Measurements from ENCODE around the gene PRKCA.
A peak's percentile ranks its signal among the peaks of the same experiment; 100 is the strongest.

PRKCA gene

DNA sequence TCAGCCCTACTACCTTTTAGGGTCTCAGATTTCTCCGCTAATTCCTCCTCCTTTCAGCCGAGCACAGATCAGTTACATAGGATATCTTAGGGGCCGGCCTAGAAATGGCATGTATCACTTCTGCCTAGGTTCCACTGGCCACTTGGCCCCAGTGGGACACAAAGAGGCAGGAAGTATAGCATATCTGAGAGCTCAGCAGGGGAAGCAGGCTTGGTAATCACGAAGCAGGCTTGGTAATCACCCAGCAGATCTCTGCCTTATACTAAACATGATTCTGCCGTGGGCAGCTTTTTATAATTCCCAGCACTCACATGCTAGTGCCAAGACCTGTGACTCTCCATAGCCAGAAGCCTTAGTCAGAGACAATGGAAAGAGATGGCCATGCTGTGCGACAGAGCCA lies 472.9 kb downstream of the PRKCA start:
- peaks cover 1% of the 10 kb centered on the region for H3K9me3 ChIP-seq (ENCODE audit: insufficient read depth, low read depth, low read length)
- no peak overlapping the region for H3K27ac ChIP-seq (ENCODE audit: low read depth, low read length)
- H2BK12ac ChIP-seq (ENCODE audit: low read length): no peak overlapping the region
- no peaks in the 10 kb centered on the region for H3K27me3 ChIP-seq (ENCODE audit: insufficient read depth, low read length)
- H3K14ac ChIP-seq (ENCODE audit: low read length): no peak overlapping the region
- H2BK5ac ChIP-seq (ENCODE audit: low read depth, low read length, poor library complexity): no peak overlapping the region
- H3K4me3 ChIP-seq (ENCODE audit: low read depth, low read length): no peak overlapping the region
- peaks cover 1 to 4% of the 10 kb centered on the region in 2 experiments for H3K4me1 ChIP-seq (ENCODE audit: control insufficient read depth in 1 of 2, insufficient read depth in 2 of 2, low read length in 2 of 2)
- no peak overlapping the region for H2AFZ ChIP-seq (ENCODE audit: insufficient read depth, low read length, poor library complexity)
- WGBS (ENCODE audit: extremely low coverage, insufficient coverage, insufficient read length): no CpG with 5 or more reads among the region's 6 CpGs
- no peak overlapping the region for H3K9ac ChIP-seq (ENCODE audit: low read length)
- no peak overlapping the region for H2AK5ac ChIP-seq (ENCODE audit: low read length)
- H3K23ac ChIP-seq (ENCODE audit: low read length): no peak overlapping the region
- H2BK120ac ChIP-seq (ENCODE audit: insufficient read depth, low read length, poor library complexity): no peak overlapping the region
- H4K8ac ChIP-seq (ENCODE audit: low read depth, low read length): no peak overlapping the region
- H4K91ac ChIP-seq (ENCODE audit: low read depth, low read length): no peak overlapping the region
- H3K18ac ChIP-seq (ENCODE audit: low read length): no peak overlapping the region
- no peaks in the 10 kb centered on the region for H3K79me2 ChIP-seq (ENCODE audit: control insufficient read depth, insufficient read depth, low read length, poor library complexity)
- H3K36me3 ChIP-seq (ENCODE audit: control insufficient read depth in 1 of 2, insufficient read depth in 2 of 2, low read length in 2 of 2): no peaks in the 10 kb centered on the region
- DNase-seq: no peak
- H3K79me1 ChIP-seq (ENCODE audit: low read length): no peaks in the 10 kb centered on the region
- no peak overlapping the region for H3K4ac ChIP-seq (ENCODE audit: low read depth, low read length)
- H4K12ac ChIP-seq (ENCODE audit: low read depth, low read length): no peak overlapping the region
- no peak overlapping the region for H3K4me2 ChIP-seq (ENCODE audit: low read length)

DNA sequence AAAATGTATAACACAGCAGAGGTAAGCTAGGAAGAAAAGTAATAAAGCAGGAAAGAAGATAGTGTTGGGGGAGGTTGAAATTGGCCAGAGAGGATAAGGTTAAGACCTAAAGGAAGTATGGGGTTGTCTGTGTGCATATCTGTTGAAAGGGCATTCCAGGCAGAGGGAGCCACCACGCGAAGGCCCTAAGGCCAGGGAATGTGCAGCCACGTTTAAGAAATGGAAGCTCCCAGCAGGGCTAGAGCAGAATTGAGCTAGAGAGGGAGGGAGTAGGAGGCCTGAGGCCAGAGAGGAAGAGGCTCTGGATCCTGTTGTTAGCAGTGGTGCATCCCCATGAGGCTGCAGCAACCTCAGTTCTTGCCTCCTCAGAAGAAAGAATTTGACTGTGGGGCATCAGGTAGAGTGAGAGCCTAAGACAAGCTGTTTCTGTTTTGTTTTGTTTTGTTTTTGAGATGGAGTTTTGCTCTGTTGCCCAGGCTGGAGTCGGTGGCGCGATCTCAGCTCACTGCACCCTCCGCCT lies 473.5 kb downstream of the PRKCA start:
- no peaks in the 10 kb centered on the region for H3K79me1 ChIP-seq (ENCODE audit: low read length)
- H4K91ac ChIP-seq (ENCODE audit: low read depth, low read length): no peak overlapping the region
- no peak overlapping the region for H3K4ac ChIP-seq (ENCODE audit: low read depth, low read length)
- H3K14ac ChIP-seq (ENCODE audit: low read length): no peak overlapping the region
- peaks cover 1% of the 10 kb centered on the region for H3K9me3 ChIP-seq (ENCODE audit: insufficient read depth, low read depth, low read length)
- H3K4me3 ChIP-seq (ENCODE audit: low read depth, low read length): no peak overlapping the region
- no peak overlapping the region for H4K8ac ChIP-seq (ENCODE audit: low read depth, low read length)
- no peak overlapping the region for H3K9ac ChIP-seq (ENCODE audit: low read length)
- H3K79me2 ChIP-seq (ENCODE audit: control insufficient read depth, insufficient read depth, low read length, poor library complexity): no peaks in the 10 kb centered on the region
- no peak overlapping the region for H4K12ac ChIP-seq (ENCODE audit: low read depth, low read length)
- H2BK12ac ChIP-seq (ENCODE audit: low read length): no peak overlapping the region
- no peak overlapping the region for H2BK5ac ChIP-seq (ENCODE audit: low read depth, low read length, poor library complexity)
- no peak for DNase-seq
- no peak overlapping the region for H3K27ac ChIP-seq (ENCODE audit: low read depth, low read length)
- no peak overlapping the region for H3K4me2 ChIP-seq (ENCODE audit: low read length)
- no peak overlapping the region for H2BK120ac ChIP-seq (ENCODE audit: insufficient read depth, low read length, poor library complexity)
- H3K23ac ChIP-seq (ENCODE audit: low read length): no peak overlapping the region
- H3K18ac ChIP-seq (ENCODE audit: low read length): no peak overlapping the region
- H2AK5ac ChIP-seq (ENCODE audit: low read length): no peak overlapping the region
- no peaks in the 10 kb centered on the region for H3K27me3 ChIP-seq (ENCODE audit: insufficient read depth, low read length)
- no peak overlapping the region for H2AFZ ChIP-seq (ENCODE audit: insufficient read depth, low read length, poor library complexity)
- H3K4me1 ChIP-seq (ENCODE audit: control insufficient read depth in 1 of 2, insufficient read depth in 2 of 2, low read length in 2 of 2): peaks cover 1 to 4% of the 10 kb centered on the region in 2 experiments
- WGBS (ENCODE audit: extremely low coverage, insufficient coverage, insufficient read length): no CpG with 5 or more reads among the region's 7 CpGs
- no peaks in the 10 kb centered on the region for H3K36me3 ChIP-seq (ENCODE audit: control insufficient read depth in 1 of 2, insufficient read depth in 2 of 2, low read length in 2 of 2)

DNA sequence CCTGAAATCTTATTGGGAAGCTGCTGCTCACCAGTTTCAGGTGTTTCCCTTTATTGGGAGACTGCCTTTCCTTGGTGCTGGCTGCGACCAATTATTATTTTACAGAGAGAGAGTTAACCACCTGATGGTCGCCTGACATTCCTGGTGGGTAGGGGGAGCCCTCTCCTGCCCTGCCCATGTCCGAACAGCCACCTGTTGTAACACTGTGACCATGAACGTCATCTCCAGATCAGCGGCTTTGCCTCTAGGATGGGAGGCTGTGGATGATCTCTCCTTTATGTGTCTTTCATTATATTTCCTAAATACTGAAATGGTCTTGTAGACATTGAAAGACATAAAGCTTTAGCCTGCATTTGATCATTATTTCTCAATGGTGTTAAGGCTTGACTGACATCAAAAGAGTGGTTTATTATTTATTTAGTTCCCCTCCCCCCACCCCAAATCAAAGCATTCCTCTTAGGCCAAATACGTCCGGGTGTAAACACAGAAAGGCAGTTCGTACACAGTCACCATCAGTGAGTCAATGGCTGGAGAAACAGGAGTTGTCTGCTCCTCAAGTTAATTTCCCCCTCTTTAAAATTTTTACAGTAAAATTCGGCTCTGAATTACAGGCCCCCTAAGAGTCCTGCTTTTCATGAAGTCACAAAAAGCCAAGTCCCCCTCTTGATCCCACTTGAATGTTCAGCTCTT lies 474.7 kb downstream of the PRKCA start:
- H3K4me1 ChIP-seq (ENCODE audit: control insufficient read depth in 1 of 2, insufficient read depth in 2 of 2, low read length in 2 of 2): peaks cover 1 to 4% of the 10 kb centered on the region in 2 experiments
- H3K14ac ChIP-seq (ENCODE audit: low read length): no peak overlapping the region
- H4K8ac ChIP-seq (ENCODE audit: low read depth, low read length): no peak overlapping the region
- H3K79me1 ChIP-seq (ENCODE audit: low read length): no peaks in the 10 kb centered on the region
- H3K18ac ChIP-seq (ENCODE audit: low read length): no peak overlapping the region
- H2BK5ac ChIP-seq (ENCODE audit: low read depth, low read length, poor library complexity): no peak overlapping the region
- H2AK5ac ChIP-seq (ENCODE audit: low read length): no peak overlapping the region
- H3K36me3 ChIP-seq (ENCODE audit: control insufficient read depth in 1 of 2, insufficient read depth in 2 of 2, low read length in 2 of 2): no peaks in the 10 kb centered on the region
- no peak overlapping the region for H3K9ac ChIP-seq (ENCODE audit: low read length)
- no peak overlapping the region for H3K23ac ChIP-seq (ENCODE audit: low read length)
- H4K91ac ChIP-seq (ENCODE audit: low read depth, low read length): no peak overlapping the region
- DNase-seq: no peak
- H3K9me3 ChIP-seq (ENCODE audit: insufficient read depth, low read depth, low read length): peaks cover 1% of the 10 kb centered on the region
- no peak overlapping the region for H2BK12ac ChIP-seq (ENCODE audit: low read length)
- no peaks in the 10 kb centered on the region for H3K79me2 ChIP-seq (ENCODE audit: control insufficient read depth, insufficient read depth, low read length, poor library complexity)
- no peak overlapping the region for H3K4me3 ChIP-seq (ENCODE audit: low read depth, low read length)
- no peak overlapping the region for H3K27ac ChIP-seq (ENCODE audit: low read depth, low read length)
- H3K27me3 ChIP-seq (ENCODE audit: insufficient read depth, low read length): no peaks in the 10 kb centered on the region
- no CpG with 5 or more reads among the region's 9 CpGs for WGBS (ENCODE audit: extremely low coverage, insufficient coverage, insufficient read length)
- no peak overlapping the region for H2AFZ ChIP-seq (ENCODE audit: insufficient read depth, low read length, poor library complexity)
- no peak overlapping the region for H4K12ac ChIP-seq (ENCODE audit: low read depth, low read length)
- H3K4ac ChIP-seq (ENCODE audit: low read depth, low read length): no peak overlapping the region
- peak overlapping the region; percentile 22 for H3K4me2 ChIP-seq (ENCODE audit: low read length)
- H2BK120ac ChIP-seq (ENCODE audit: insufficient read depth, low read length, poor library complexity): no peak overlapping the region

DNA sequence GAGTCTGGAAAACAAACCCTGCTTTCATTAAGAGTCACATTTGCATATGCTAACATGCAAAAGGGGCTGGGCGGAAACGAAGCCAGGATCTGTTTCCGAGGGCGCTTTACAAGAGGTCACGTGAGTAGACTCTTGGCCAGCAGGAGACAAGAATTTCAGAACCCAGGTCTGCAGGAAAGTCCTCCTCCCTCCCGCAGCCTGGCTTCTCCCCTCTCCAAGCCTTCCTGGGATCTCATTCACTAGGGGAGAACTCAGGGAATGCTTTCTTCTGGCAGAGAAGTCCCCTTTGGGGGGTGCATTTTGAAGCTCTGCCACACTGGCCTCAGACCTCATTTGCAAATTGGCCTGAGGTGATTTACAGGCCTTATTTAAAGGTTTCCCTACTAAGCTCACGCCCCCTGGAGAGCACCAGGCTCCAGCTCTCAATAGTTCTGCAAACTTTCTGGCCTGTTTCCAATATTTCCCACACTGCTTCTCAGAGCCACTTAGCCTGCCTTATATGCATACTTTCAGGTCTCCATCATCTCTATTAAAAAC lies 475.3 kb downstream of the PRKCA start:
- no peak for DNase-seq
- no peak overlapping the region for H4K12ac ChIP-seq (ENCODE audit: low read depth, low read length)
- no peak overlapping the region for H2BK5ac ChIP-seq (ENCODE audit: low read depth, low read length, poor library complexity)
- no peak overlapping the region for H3K4me3 ChIP-seq (ENCODE audit: low read depth, low read length)
- WGBS (ENCODE audit: extremely low coverage, insufficient coverage, insufficient read length): no CpG with 5 or more reads among the region's 7 CpGs
- H2BK12ac ChIP-seq (ENCODE audit: low read length): no peak overlapping the region
- no peaks in the 10 kb centered on the region for H3K79me1 ChIP-seq (ENCODE audit: low read length)
- no peak overlapping the region for H2BK120ac ChIP-seq (ENCODE audit: insufficient read depth, low read length, poor library complexity)
- no peak overlapping the region for H3K23ac ChIP-seq (ENCODE audit: low read length)
- no peak overlapping the region for H3K14ac ChIP-seq (ENCODE audit: low read length)
- H2AFZ ChIP-seq (ENCODE audit: insufficient read depth, low read length, poor library complexity): no peak overlapping the region
- no peaks in the 10 kb centered on the region for H3K36me3 ChIP-seq (ENCODE audit: control insufficient read depth in 1 of 2, insufficient read depth in 2 of 2, low read length in 2 of 2)
- H3K4me2 ChIP-seq (ENCODE audit: low read length): peak overlapping the region; percentile 22
- peaks cover 1% of the 10 kb centered on the region for H3K9me3 ChIP-seq (ENCODE audit: insufficient read depth, low read depth, low read length)
- no peak overlapping the region for H4K91ac ChIP-seq (ENCODE audit: low read depth, low read length)
- no peak overlapping the region for H4K8ac ChIP-seq (ENCODE audit: low read depth, low read length)
- H3K27ac ChIP-seq (ENCODE audit: low read depth, low read length): no peak overlapping the region
- H2AK5ac ChIP-seq (ENCODE audit: low read length): no peak overlapping the region
- H3K9ac ChIP-seq (ENCODE audit: low read length): no peak overlapping the region
- H3K27me3 ChIP-seq (ENCODE audit: insufficient read depth, low read length): no peaks in the 10 kb centered on the region
- peaks cover 1 to 4% of the 10 kb centered on the region in 2 experiments for H3K4me1 ChIP-seq (ENCODE audit: control insufficient read depth in 1 of 2, insufficient read depth in 2 of 2, low read length in 2 of 2)
- H3K79me2 ChIP-seq (ENCODE audit: control insufficient read depth, insufficient read depth, low read length, poor library complexity): no peaks in the 10 kb centered on the region
- H3K4ac ChIP-seq (ENCODE audit: low read depth, low read length): no peak overlapping the region
- no peak overlapping the region for H3K18ac ChIP-seq (ENCODE audit: low read length)

Measured in trophoblast cell (in vitro differentiated cells and primary cell).